B cell (primary cell): ENCODE measurements around the gene PSMB10. TPM values are rescaled to one million over a fixed set of nuclear protein-coding genes. Genes with fewer than 3 reads are reported as not detected.
A peak's percentile ranks its signal among the peaks of the same experiment; 100 is the strongest.

ENCODE experiments used
- ATAC-seq: fragments of 200-7000 bp; cut with Tn5 transposase; one replicate; pipeline ENCODE4 v1.10.0; 2021; ENCODE audit warnings: low read depth, mild to moderate bottlenecking, moderate number of reproducible peaks, moderate library complexity
- CTCF ChIA-PET: fragments of 350-600 bp; sonication (Branson Sonifier 250); formaldehyde crosslinking; loops from one replicate; lab custom pipeline; 2021; ENCODE audit warnings: antibody characterized with exemption, inconsistent platforms; lab: Charles Lee
- POLR2A ChIA-PET: fragments of 350-600 bp; sonication (Branson Sonifier 250); formaldehyde crosslinking; loops from one replicate; lab custom pipeline; 2021; ENCODE audit warnings: antibody characterized with exemption; lab: Charles Lee
- DNase-seq: peaks from one replicate; pipeline ENCODE4 v3.0.0; 2013
- H2AFZ ChIP-seq: 2 replicates; pipeline ENCODE4 v1.6.1; 2012; ENCODE audit warnings: mild to moderate bottlenecking, low read depth, low read length; ENCODE audit not compliant: insufficient read depth, poor library complexity, severe bottlenecking
- H3K27ac ChIP-seq, 2 donors: 1 replicate in 1 of 2; 2 replicates in 1 of 2; pipeline ENCODE4 v1.5.1; 2012 to 2013; ENCODE audit warnings: low read length in 2 of 2, mild to moderate bottlenecking in 2 of 2, moderate library complexity in 1 of 2
- H3K27me3 ChIP-seq, 4 experiments: fragments of 200-600 bp in 1 of 4; sonication (generic) in 1 of 4; replicated peaks in 1 of 4; 1 replicate in 2 of 4; 2 replicates in 2 of 4; pipeline versions ENCODE4 v1.6.1 to v1.7.0; 2013 to 2016; ENCODE audit warnings: low read length in 3 of 4, mild to moderate bottlenecking in 2 of 4, mixed read lengths in 1 of 4, moderate library complexity in 1 of 4; ENCODE audit not compliant: insufficient read depth in 4 of 4, control insufficient read depth in 3 of 4; ENCODE audit errors: control extremely low read depth in 1 of 4
- H3K36me3 ChIP-seq, 2 experiments: replicated peaks in 1 of 2; 1 replicate in 1 of 2; 2 replicates in 1 of 2; pipeline versions ENCODE4 v1.6.1 to v1.7.1; 2013; ENCODE audit warnings: low read length in 1 of 2; ENCODE audit not compliant: insufficient read depth in 2 of 2, control insufficient read depth in 1 of 2; ENCODE audit errors: control extremely low read depth in 1 of 2, extremely low read depth in 1 of 2
- H3K4me1 ChIP-seq, 2 donors: fragments of 200-600 bp in 1 of 2; sonication (generic) in 1 of 2; 1 replicate in 1 of 2; 2 replicates in 1 of 2; pipeline versions ENCODE4 v1.5.1 to v1.6.1; 2013 to 2017; ENCODE audit warnings: low read length in 2 of 2; ENCODE audit not compliant: control insufficient read depth in 2 of 2, insufficient read depth in 2 of 2
- H3K4me2 ChIP-seq: replicated peaks from 2 replicates; pipeline ENCODE3; 2012; ENCODE audit warnings: mild to moderate bottlenecking, low read depth, low read length; ENCODE audit not compliant: poor library complexity, severe bottlenecking
- H3K4me3 ChIP-seq, 5 experiments: fragments of 200-600 bp in 1 of 5; sonication (generic) in 1 of 5; 1 replicate in 3 of 5; 2 replicates in 2 of 5; pipeline versions ENCODE4 v1.5.1 to v1.7.0; 2011 to 2016; ENCODE audit warnings: low read length in 4 of 5, mild to moderate bottlenecking in 4 of 5, low read depth in 2 of 5, control low read depth in 1 of 5, moderate library complexity in 1 of 5; ENCODE audit not compliant: insufficient read depth in 1 of 5; ENCODE audit errors: control extremely low read depth in 1 of 5, extremely low read depth in 1 of 5
- H3K79me2 ChIP-seq: fragments of 200-600 bp; sonication (generic); one replicate; pipeline ENCODE4 v1.6.0; 2016; ENCODE audit warnings: low read length; ENCODE audit not compliant: control insufficient read depth, insufficient read depth
- H3K9ac ChIP-seq: fragments of 200-600 bp; sonication (generic); 2 replicates; pipeline ENCODE4 v1.6.1; 2017; ENCODE audit warnings: mild to moderate bottlenecking, low read length, moderate library complexity
- H3K9me3 ChIP-seq, 3 donors: one replicate each; pipeline versions ENCODE4 v1.6.1 to v1.7.1; 2013; ENCODE audit warnings: low read length in 2 of 3; ENCODE audit not compliant: control insufficient read depth in 2 of 3, insufficient read depth in 1 of 3; ENCODE audit errors: control extremely low read depth in 1 of 3
- H4K20me1 ChIP-seq: 2 replicates; pipeline ENCODE4 v1.6.0; 2012; ENCODE audit warnings: mild to moderate bottlenecking, low read length; ENCODE audit not compliant: insufficient read depth, control insufficient read depth, poor library complexity, severe bottlenecking
- H3K27ac Mint-ChIP-seq: one replicate; pipeline ENCODE4 v1.8.0; 2021; ENCODE audit warnings: mixed read lengths
- H3K27me3 Mint-ChIP-seq: one replicate; pipeline ENCODE4 v1.8.0; 2021; ENCODE audit warnings: mixed read lengths
- H3K4me1 Mint-ChIP-seq: one replicate; pipeline ENCODE4 v1.8.0; 2021; ENCODE audit warnings: mixed read lengths
- H3K4me3 Mint-ChIP-seq: one replicate; pipeline ENCODE4 v1.8.0; 2021; ENCODE audit warnings: mixed read lengths
- H3K9me3 Mint-ChIP-seq: one replicate; pipeline ENCODE4 v1.8.0; 2022; ENCODE audit warnings: mixed read lengths; ENCODE audit not compliant: insufficient read depth
- EZH2 ChIP-seq: IDR thresholded peaks from 2 replicates; pipeline ENCODE4 v1.6.1; 2012; ENCODE audit warnings: borderline replicate concordance, low read depth, mild to moderate bottlenecking, moderate library complexity, low read length; ENCODE audit not compliant: insufficient read depth, poor library complexity, severe bottlenecking
- WGBS: methylation state at CpG from one replicate; pipeline ENCODE4 v1.1.5; 2013; ENCODE audit warnings: missing lambda C conversion rate; ENCODE audit not compliant: insufficient coverage; 5-methylcytosine and 5-hydroxymethylcytosine counted together
- intact Hi-C: fragments of 100-400 bp; cut with micrococcal nuclease; formaldehyde crosslinking; loops from one replicate; pipeline ENCODE4 v1.10.0; 2022
- polyA plus RNA-seq: library from polyadenylated mRNA; depleted of rRNA; stranded (reverse); fragments of >200 nt; gene quantifications from 2 replicates; pipeline ENCODE4 v1.2.3, GENCODE V29; 2012
- total RNA-seq, 2 donors: library from RNA; stranded (reverse); fragments of 120-200 nt in 1 of 2; gene quantifications; 1 replicate in 1 of 2; 2 replicates in 1 of 2; pipeline versions ENCODE4 v1.2.3 to v1.2.4, GENCODE V29; 2013 to 2022
- TF ChIP-seq, protein P1 (sequence below): fragments of 200-600 bp; IDR thresholded peaks from one replicate; pipeline ENCODE4 v1.8.0; 2022; ENCODE audit warnings: antibody characterized with exemption, mild to moderate bottlenecking

PSMB10 gene
- total and polyA plus RNA-seq, 2 donors (not counting 1 experiment from before 2014, with no cell fraction given) = 167 to 176 TPM

GRCh38 chr16:67971111-67971510 is 34.5 kb upstream of the PSMB10 start:
- Mint-ChIP-seq H3K9me3 (no peaks in the 10 kb centered on the region), H3K27me3 (no peaks in the 10 kb centered on the region), H3K4me1 (peaks cover 23% of the 10 kb centered on the region), H3K4me3 (peak overlapping the region; percentile 5), H3K27ac (peak overlapping the region; percentile 26)
- Histone ChIP-seq H3K4me3 (no peak overlapping the region), H3K9ac (no peak overlapping the region), H3K4me2 (no peak overlapping the region), H3K27ac (no peak overlapping the region), H3K27me3 (no peaks in the 10 kb centered on the region), H3K79me2 (peaks cover 14% of the 10 kb centered on the region), H3K9me3 (no peaks in the 10 kb centered on the region), H4K20me1 (peaks cover 8% of the 10 kb centered on the region), H3K36me3 (no peaks in the 10 kb centered on the region), H3K4me1 (peaks cover 10 to 25% of the 10 kb centered on the region in 2 donors), H2AFZ (no peak overlapping the region)
- intact Hi-C loops = no loop called here
- ChIA-PET POLR2A (no interaction called here), CTCF (interaction anchor here (0.9 to 1.0 kb wide), 2 partner anchors 15 to 30 kb away, joined by 3 read pairs; no protein-coding TSS in a partner anchor)
- ATAC-seq (no peak), DNase-seq (no peak)
- 100% methylated on average over 7 of the region's 9 CpGs for whole genome bisulfite sequencing
- TF ChIP-seq, protein P1, sequence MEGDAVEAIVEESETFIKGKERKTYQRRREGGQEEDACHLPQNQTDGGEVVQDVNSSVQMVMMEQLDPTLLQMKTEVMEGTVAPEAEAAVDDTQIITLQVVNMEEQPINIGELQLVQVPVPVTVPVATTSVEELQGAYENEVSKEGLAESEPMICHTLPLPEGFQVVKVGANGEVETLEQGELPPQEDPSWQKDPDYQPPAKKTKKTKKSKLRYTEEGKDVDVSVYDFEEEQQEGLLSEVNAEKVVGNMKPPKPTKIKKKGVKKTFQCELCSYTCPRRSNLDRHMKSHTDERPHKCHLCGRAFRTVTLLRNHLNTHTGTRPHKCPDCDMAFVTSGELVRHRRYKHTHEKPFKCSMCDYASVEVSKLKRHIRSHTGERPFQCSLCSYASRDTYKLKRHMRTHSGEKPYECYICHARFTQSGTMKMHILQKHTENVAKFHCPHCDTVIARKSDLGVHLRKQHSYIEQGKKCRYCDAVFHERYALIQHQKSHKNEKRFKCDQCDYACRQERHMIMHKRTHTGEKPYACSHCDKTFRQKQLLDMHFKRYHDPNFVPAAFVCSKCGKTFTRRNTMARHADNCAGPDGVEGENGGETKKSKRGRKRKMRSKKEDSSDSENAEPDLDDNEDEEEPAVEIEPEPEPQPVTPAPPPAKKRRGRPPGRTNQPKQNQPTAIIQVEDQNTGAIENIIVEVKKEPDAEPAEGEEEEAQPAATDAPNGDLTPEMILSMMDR = no peak
- TF ChIP-seq EZH2 = no peak

- TF ChIP-seq EZH2 = no peak
- TF ChIP-seq, protein P1 = no peak
- H3K79me2 ChIP-seq = peaks cover 14% of the 10 kb centered on the region
- peaks cover 10 to 19% of the 10 kb centered on the region in 2 donors for H3K4me1 ChIP-seq
- no peaks in the 10 kb centered on the region for H3K27me3 Mint-ChIP-seq
- no peaks in the 10 kb centered on the region for H3K27me3 ChIP-seq
- peak overlapping the region; percentile 64 for H3K27ac Mint-ChIP-seq
- no peaks in the 10 kb centered on the region for H3K36me3 ChIP-seq
- peak overlapping the region; percentile 13 to 95 (median 80) for H3K4me3 ChIP-seq
- WGBS = 61% methylated on average over 22 of the region's 40 CpGs
- DNase-seq (peak; percentile 55), ATAC-seq (no peak)
- H2AFZ ChIP-seq = peak overlapping the region; percentile 80
- peaks cover 20% of the 10 kb centered on the region for H3K4me1 Mint-ChIP-seq
- intact Hi-C loops = loop anchor here (10.0 kb wide), 1 partner anchor 255 kb away; no protein-coding TSS in a partner anchor
- CTCF ChIA-PET = interaction anchor here (1.0 to 3.2 kb wide), 2 partner anchors 32 to 86 kb away, joined by 3 to 11 read pairs; partner anchors contain the start of gene PSMB10
- H3K9me3 ChIP-seq = no peaks in the 10 kb centered on the region
- peak overlapping the region; percentile 88 for H3K4me3 Mint-ChIP-seq
- peak overlapping the region; percentile 82 for H3K9ac ChIP-seq
- POLR2A ChIA-PET = interaction anchor here (0.5 to 1.9 kb wide), 2 partner anchors 32 to 33 kb away, joined by 4 to 8 read pairs; partner anchors contain the start of gene PSMB10
- no peak overlapping the region for H3K27ac ChIP-seq
- no peaks in the 10 kb centered on the region for H3K9me3 Mint-ChIP-seq
- peak overlapping the region; percentile 100 for H3K4me2 ChIP-seq
- peaks cover 8% of the 10 kb centered on the region for H4K20me1 ChIP-seq
These were observed 32.8 kb upstream of the PSMB10 start for GRCh38 chr16:67969254-67970039.
